ENCODE measurements around the gene COL4A2. TPM values are rescaled to one million over a fixed set of nuclear protein-coding genes. Genes with fewer than 3 reads are reported as not detected.

Gene COL4A2
- total RNA-seq, 1 experiment from 2014 or later: 74.5 TPM

GRCh38 chr13:110533771-110534670, 226.9 kb downstream of the COL4A2 start:
- ATAC-seq: no peak
- Histone ChIP-seq H3K27me3 (ENCODE audit: low read length) (no peaks in the 10 kb centered on the region), H3K9me3 (ENCODE audit: low read length) (no peaks in the 10 kb centered on the region), H3K27ac (ENCODE audit: low read length) (no peak overlapping the region), H3K9me2 (replicated peaks; ENCODE audit: low read length) (no peaks in the 10 kb centered on the region), H3K9ac (ENCODE audit: low read length) (no peak overlapping the region), H3K79me2 (ENCODE audit: low read length) (no peaks in the 10 kb centered on the region), H3K4me3 (ENCODE audit: low read length) (no peak overlapping the region), H3K4me1 (ENCODE audit: insufficient read depth, low read length) (no peaks in the 10 kb centered on the region), H4K20me1 (ENCODE audit: low read length) (no peaks in the 10 kb centered on the region), H2AFZ (ENCODE audit: low read length) (no peak overlapping the region), H3F3A (ENCODE audit: low read length, unreplicated experiment) (no peaks in the 10 kb centered on the region), H3K4me2 (ENCODE audit: low read length) (no peak overlapping the region), H3K36me3 (ENCODE audit: low read depth, low read length) (no peaks in the 10 kb centered on the region)
- BruUV-seq (replicated peaks): no TSS peak
- no peak for DNase-seq
- ChIA-PET POLR2A (ENCODE audit: unreplicated experiment) (no interaction called here), CTCF (no interaction called here)
- intact Hi-C loops (cut with micrococcal nuclease): no loop called here
- no peak for TF ChIP-seq EZH2phosphoT487 (IDR thresholded peaks at IDR 0.05; ENCODE audit: borderline replicate concordance, low read length)
- TF ChIP-seq CTCF (conservative IDR thresholded peaks at IDR 0.05; ENCODE audit: low read depth, low read length): no peak
- no peak for TF ChIP-seq EZH2 (IDR thresholded peaks at IDR 0.05; ENCODE audit: low read length, unreplicated experiment)

GRCh38 chr13:110535526-110535925, 228.4 kb downstream of the COL4A2 start:
- ChIA-PET POLR2A (ENCODE audit: unreplicated experiment) (no interaction called here), CTCF (no interaction called here)
- Histone ChIP-seq H3K9me2 (replicated peaks; ENCODE audit: low read length) (no peaks in the 10 kb centered on the region), H3K9me3 (ENCODE audit: low read length) (no peaks in the 10 kb centered on the region), H3K4me3 (ENCODE audit: low read length) (no peak overlapping the region), H3K79me2 (ENCODE audit: low read length) (no peaks in the 10 kb centered on the region), H3K36me3 (ENCODE audit: low read depth, low read length) (no peaks in the 10 kb centered on the region), H3K4me2 (ENCODE audit: low read length) (no peak overlapping the region), H2AFZ (ENCODE audit: low read length) (no peak overlapping the region), H3K9ac (ENCODE audit: low read length) (no peak overlapping the region), H4K20me1 (ENCODE audit: low read length) (no peaks in the 10 kb centered on the region), H3F3A (ENCODE audit: low read length, unreplicated experiment) (no peaks in the 10 kb centered on the region), H3K27ac (ENCODE audit: low read length) (no peak overlapping the region), H3K27me3 (ENCODE audit: low read length) (no peaks in the 10 kb centered on the region), H3K4me1 (ENCODE audit: insufficient read depth, low read length) (no peaks in the 10 kb centered on the region)
- ATAC-seq (no peak), DNase-seq (no peak)
- intact Hi-C loops (cut with micrococcal nuclease): no loop called here
- BruUV-seq (replicated peaks): no TSS peak
- no peak for TF ChIP-seq EZH2 (IDR thresholded peaks at IDR 0.05; ENCODE audit: low read length, unreplicated experiment)
- no peak for TF ChIP-seq EZH2phosphoT487 (IDR thresholded peaks at IDR 0.05; ENCODE audit: borderline replicate concordance, low read length)
- no peak for TF ChIP-seq CTCF (conservative IDR thresholded peaks at IDR 0.05; ENCODE audit: low read depth, low read length)

- no TSS peak for BruUV-seq (replicated peaks)
- H3K9me3 ChIP-seq (ENCODE audit: low read length): no peaks in the 10 kb centered on the region
- POLR2A ChIA-PET (ENCODE audit: unreplicated experiment): no interaction called here
Measured at GRCh38 chr13:110536006-110536693, 229.1 kb downstream of the COL4A2 start.

More at GRCh38 chr13:110536006-110536693, 229.1 kb downstream of the COL4A2 start:
- Histone ChIP-seq H3F3A (ENCODE audit: low read length, unreplicated experiment) (no peaks in the 10 kb centered on the region), H3K4me2 (ENCODE audit: low read length) (no peak overlapping the region), H3K79me2 (ENCODE audit: low read length) (no peaks in the 10 kb centered on the region), H4K20me1 (ENCODE audit: low read length) (no peaks in the 10 kb centered on the region), H3K9me2 (replicated peaks; ENCODE audit: low read length) (no peaks in the 10 kb centered on the region), H3K4me1 (ENCODE audit: insufficient read depth, low read length) (no peaks in the 10 kb centered on the region), H3K27me3 (ENCODE audit: low read length) (no peaks in the 10 kb centered on the region), H3K9ac (ENCODE audit: low read length) (no peak overlapping the region), H3K27ac (ENCODE audit: low read length) (no peak overlapping the region), H3K4me3 (ENCODE audit: low read length) (no peak overlapping the region), H3K36me3 (ENCODE audit: low read depth, low read length) (no peaks in the 10 kb centered on the region), H2AFZ (ENCODE audit: low read length) (no peak overlapping the region)
- CTCF ChIA-PET: no interaction called here
- no peak for ATAC-seq
- TF ChIP-seq EZH2phosphoT487 (IDR thresholded peaks at IDR 0.05; ENCODE audit: borderline replicate concordance, low read length) (no peak), EZH2 (IDR thresholded peaks at IDR 0.05; ENCODE audit: low read length, unreplicated experiment) (no peak), CTCF (conservative IDR thresholded peaks at IDR 0.05; ENCODE audit: low read depth, low read length) (no peak)
- DNase-seq: no peak
- intact Hi-C loops (cut with micrococcal nuclease): no loop called here
